ENCODE measurements around the gene RREB1. TPM values are rescaled to one million over a fixed set of nuclear protein-coding genes. Genes with fewer than 3 reads are reported as not detected.

Gene RREB1
- polyA plus RNA-seq, 1 experiment: 2.6 TPM

DNA sequence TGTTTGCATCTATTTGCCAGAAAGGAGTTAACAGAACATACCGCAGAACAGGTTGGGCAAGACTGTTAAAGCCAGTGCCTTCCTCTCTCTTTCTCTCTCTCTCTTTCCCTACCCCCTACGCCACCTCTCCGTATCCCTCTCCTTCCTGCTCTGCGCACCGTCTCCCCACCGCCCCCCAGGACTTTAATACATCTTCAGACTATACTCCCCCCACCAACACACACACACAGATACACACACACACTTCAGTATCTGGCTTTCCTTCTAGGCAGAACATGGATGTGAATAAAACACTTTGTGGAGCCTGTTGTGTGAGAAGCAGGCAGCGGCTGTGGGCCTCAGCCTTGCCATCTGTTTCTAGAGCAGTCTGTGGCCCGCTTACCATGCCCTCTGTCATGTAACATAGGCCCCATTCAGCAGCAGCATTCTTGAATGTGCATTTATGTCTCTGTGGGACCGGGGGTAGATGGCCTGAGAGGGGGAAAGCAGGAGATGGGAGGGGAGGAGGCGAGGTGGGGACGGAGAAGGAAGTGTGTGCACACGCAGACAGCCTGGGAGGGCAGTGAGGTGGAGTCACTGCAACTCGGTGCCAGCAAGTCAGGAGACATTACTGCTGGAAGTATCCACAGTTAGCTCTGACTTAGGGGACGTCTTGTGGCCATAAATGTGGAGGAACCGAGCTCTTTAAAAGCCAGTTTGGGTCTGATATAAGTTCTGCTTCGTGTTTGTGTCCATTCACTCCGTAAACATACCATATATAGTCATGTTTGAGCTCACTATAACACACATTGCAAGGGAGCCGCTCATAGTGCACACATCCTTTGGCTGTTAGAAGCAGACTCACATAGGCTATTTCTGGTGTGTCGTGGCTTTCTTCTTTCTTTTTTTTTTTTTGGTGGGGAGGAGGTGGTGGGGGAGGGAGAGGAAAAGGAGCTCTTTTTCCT lies 38.4 kb downstream of the RREB1 start:
- Histone ChIP-seq H3K27ac (ENCODE audit: low read depth, low read length) (peak overlapping the region; percentile 91), H3K9me3 (ENCODE audit: control insufficient read depth, insufficient read depth, low read length) (no peaks in the 10 kb centered on the region; the same call in 1 of the 2 replicates), H3K4me3 (ENCODE audit: low read depth, low read length) (peak overlapping the region; percentile 12; the same call in 1 of the 2 replicates), H3K27me3 (ENCODE audit: control insufficient read depth, insufficient read depth, low read length) (no peaks in the 10 kb centered on the region)
- TF ChIP-seq, protein P1, sequence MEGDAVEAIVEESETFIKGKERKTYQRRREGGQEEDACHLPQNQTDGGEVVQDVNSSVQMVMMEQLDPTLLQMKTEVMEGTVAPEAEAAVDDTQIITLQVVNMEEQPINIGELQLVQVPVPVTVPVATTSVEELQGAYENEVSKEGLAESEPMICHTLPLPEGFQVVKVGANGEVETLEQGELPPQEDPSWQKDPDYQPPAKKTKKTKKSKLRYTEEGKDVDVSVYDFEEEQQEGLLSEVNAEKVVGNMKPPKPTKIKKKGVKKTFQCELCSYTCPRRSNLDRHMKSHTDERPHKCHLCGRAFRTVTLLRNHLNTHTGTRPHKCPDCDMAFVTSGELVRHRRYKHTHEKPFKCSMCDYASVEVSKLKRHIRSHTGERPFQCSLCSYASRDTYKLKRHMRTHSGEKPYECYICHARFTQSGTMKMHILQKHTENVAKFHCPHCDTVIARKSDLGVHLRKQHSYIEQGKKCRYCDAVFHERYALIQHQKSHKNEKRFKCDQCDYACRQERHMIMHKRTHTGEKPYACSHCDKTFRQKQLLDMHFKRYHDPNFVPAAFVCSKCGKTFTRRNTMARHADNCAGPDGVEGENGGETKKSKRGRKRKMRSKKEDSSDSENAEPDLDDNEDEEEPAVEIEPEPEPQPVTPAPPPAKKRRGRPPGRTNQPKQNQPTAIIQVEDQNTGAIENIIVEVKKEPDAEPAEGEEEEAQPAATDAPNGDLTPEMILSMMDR (IDR thresholded peaks at IDR 0.05; ENCODE audit: low read depth, low read length): no peak
- CTCF ChIA-PET: interaction anchor here (0.6 to 2.2 kb wide), 7 partner anchors 21 to 469 kb away, joined by 3 to 6 read pairs (median 4); no protein-coding TSS in a partner anchor
- DNase-seq (ENCODE audit: low read depth, low spot score): no peak
- POLR2A ChIA-PET: interaction anchor here (0.7 to 1.7 kb wide), 9 partner anchors 8 to 403 kb away, joined by 3 to 9 read pairs (median 4); partner anchors contain the start of gene RREB1

DNA sequence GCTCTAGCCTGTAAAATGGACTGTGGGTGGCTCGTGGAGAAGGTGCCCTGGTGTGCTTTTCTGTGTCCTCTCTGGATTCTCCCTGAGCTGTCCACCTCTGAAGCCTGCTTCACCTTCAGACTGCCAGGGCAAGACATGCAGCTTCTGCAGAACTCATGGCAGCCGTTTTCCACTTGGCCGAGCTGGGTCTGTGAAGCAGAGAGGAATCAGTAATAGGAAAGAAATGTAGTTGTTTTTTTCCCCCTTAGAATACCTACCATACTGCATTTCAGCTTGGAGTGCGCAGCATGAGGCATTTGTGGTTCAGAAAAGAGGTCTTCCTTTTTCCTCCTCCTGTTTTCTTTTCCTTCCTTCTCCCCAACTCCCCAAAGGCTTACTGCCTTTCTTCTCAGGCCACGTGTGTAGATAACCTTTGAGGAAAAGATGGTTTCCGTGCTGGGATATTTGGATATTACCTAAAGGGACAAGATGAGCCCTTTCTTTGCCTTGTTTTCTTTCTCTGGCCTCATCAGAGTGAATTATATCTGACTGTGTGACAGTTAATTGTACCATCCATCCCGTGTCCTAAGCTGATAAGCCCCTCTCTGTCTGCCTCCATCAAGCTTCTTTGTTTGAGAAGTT lies 39.4 kb downstream of the RREB1 start:
- CTCF ChIA-PET: interaction anchor here (0.6 to 2.2 kb wide), 6 partner anchors 20 to 470 kb away, joined by 3 to 6 read pairs (median 4); no protein-coding TSS in a partner anchor
- Histone ChIP-seq H3K27ac (ENCODE audit: low read depth, low read length) (peak overlapping the region; percentile 91), H3K27me3 (ENCODE audit: control insufficient read depth, insufficient read depth, low read length) (no peaks in the 10 kb centered on the region), H3K9me3 (ENCODE audit: control insufficient read depth, insufficient read depth, low read length) (no peaks in the 10 kb centered on the region; the same call in 1 of the 2 replicates), H3K4me3 (ENCODE audit: low read depth, low read length) (no peak overlapping the region)
- TF ChIP-seq, protein P1 (IDR thresholded peaks at IDR 0.05; ENCODE audit: low read depth, low read length): no peak
- POLR2A ChIA-PET: interaction anchor here (0.9 to 1.7 kb wide), 7 partner anchors 9 to 108 kb away, joined by 3 to 9 read pairs (median 5); partner anchors contain the start of gene RREB1
- no peak for DNase-seq (ENCODE audit: low read depth, low spot score)

DNA sequence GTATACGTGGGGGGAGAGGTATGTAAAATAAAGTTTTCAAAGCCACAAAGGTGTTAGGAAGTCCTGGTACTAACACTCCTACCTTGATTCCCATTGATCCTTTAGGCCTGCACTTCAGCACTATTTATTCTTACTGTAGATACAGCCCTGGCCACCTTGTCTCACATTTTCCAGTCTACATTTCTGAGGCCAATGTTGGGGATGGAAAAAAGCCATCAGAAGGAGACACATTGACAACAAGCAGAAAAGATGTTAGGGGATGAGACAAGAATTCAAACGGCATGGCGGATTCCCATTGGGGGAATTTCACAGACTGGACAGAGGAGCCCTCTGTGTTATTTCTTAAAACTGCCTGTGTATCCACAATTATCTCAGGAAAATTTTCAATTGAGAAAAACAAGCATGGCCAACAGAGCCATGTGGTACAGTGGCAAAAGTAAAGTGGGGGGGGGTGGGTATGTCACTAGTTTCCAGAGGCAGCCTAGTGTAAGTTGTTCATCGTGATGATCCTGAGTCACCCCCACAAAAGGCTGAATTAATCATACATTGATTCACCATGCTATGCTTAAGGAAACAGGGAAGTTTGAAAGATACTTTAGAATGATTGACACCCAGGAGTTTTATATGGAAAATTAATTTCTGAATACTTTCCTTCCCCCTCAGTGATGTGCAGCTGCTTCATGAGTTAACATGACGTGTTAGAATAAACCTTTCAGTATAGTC lies 40.5 kb downstream of the RREB1 start:
- no peaks in the 10 kb centered on the region for H3K9me3 ChIP-seq (ENCODE audit: control insufficient read depth, insufficient read depth, low read length)
- ChIA-PET POLR2A (interaction anchor here (0.7 kb wide), 1 partner anchor 32 kb away, joined by 4 read pairs; no protein-coding TSS in a partner anchor), CTCF (no interaction called here)
- TF ChIP-seq, protein P1 (IDR thresholded peaks at IDR 0.05; ENCODE audit: low read depth, low read length): no peak
- H3K27me3 ChIP-seq (ENCODE audit: control insufficient read depth, insufficient read depth, low read length): no peaks in the 10 kb centered on the region
- no peak overlapping the region for H3K4me3 ChIP-seq (ENCODE audit: low read depth, low read length)
- DNase-seq (ENCODE audit: low read depth, low spot score): no peak
- no peak overlapping the region for H3K27ac ChIP-seq (ENCODE audit: low read depth, low read length)

DNA sequence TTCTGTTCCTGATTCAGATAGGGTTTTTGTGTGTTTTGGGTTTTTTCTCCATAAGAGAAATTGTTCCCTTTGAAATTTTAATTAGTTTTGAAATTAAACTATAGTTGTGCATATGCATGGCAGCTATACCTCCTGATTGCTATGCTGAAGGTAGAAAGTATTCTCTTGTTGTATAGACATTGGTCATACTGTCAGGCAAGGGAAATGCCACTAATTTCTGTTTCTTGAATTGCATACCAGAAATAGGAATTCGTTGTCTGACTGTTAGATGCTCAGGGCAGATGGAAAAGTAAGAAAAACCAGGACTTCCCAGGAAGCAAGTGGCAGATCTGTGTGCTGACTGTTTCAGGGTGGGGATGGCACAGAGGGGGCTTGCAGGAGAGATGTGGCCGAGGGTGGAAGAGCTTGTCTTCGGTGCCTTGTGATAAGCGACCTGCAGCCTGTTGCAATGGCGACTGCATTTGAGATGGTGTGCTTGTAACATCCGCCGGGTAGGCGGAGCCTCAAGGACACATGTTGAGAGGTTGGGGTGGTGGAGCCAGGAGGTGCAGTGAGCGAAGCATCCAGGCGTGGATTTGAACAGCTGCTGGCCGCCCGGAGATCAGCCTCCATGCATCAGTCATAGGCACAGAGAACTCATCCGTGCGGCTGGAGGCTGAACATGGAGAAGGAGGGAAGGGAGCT lies 42.8 kb downstream of the RREB1 start:
- no peak for DNase-seq (ENCODE audit: low read depth, low spot score)
- no peak overlapping the region for H3K4me3 ChIP-seq (ENCODE audit: low read depth, low read length)
- ChIA-PET CTCF (interaction anchor here (0.9 kb wide), 1 partner anchor 93 kb away, joined by 3 read pairs; no protein-coding TSS in a partner anchor), POLR2A (no interaction called here)
- no peaks in the 10 kb centered on the region for H3K27me3 ChIP-seq (ENCODE audit: control insufficient read depth, insufficient read depth, low read length)
- H3K27ac ChIP-seq (ENCODE audit: low read depth, low read length): no peak overlapping the region
- no peaks in the 10 kb centered on the region for H3K9me3 ChIP-seq (ENCODE audit: control insufficient read depth, insufficient read depth, low read length)
- TF ChIP-seq, protein P1 (IDR thresholded peaks at IDR 0.05; ENCODE audit: low read depth, low read length): no peak
